NCI-H460 (cell line): Measurements from ENCODE around the gene LNX1. TPM values are rescaled to one million over a fixed set of nuclear protein-coding genes. Genes with fewer than 3 reads are reported as not detected.

Experiments
- DNase-seq: peaks from one replicate; pipeline ENCODE4 v3.0.0-alpha.2; 2016; ENCODE audit warnings: low read depth; ENCODE audit errors: extremely low read depth
- total RNA-seq: library from RNA; depleted of rRNA; stranded (reverse); fragments of >200 nt; shearing (Covaris generic); gene quantifications from 2 replicates; pipeline ENCODE4 v1.2.3, GENCODE V29; 2014

The LNX1 gene
- total RNA-seq, 1 experiment from 2014 or later = not detected

DNA sequence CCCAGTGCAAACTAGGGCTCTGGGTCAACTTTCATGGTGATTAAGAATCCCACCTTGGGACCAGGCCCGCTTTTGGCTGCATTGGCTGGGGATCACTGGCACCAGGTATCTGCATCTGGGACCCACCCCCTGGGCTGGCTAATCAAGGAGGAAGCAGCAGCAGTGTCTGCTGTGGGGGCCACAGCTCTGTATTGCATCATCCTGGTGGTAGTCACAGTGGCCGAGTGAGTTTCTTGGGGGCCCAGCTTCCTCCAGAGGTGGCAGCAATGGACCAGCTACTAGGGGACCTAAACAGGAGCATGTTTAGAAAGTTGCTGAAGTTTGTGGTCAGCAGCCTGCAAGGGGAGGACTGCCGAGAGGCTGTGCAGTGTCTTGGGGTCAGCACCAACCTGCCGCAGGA is 15.7 kb downstream of the LNX1 start:
- DNase-seq = no peak

- DNase-seq = no peak
Observed at GRCh38 chr4:53574528-53574927, 16.8 kb downstream of the LNX1 start.

- DNase-seq = no peak
Observed at GRCh38 chr4:53573696-53574095, 17.6 kb downstream of the LNX1 start.

DNA sequence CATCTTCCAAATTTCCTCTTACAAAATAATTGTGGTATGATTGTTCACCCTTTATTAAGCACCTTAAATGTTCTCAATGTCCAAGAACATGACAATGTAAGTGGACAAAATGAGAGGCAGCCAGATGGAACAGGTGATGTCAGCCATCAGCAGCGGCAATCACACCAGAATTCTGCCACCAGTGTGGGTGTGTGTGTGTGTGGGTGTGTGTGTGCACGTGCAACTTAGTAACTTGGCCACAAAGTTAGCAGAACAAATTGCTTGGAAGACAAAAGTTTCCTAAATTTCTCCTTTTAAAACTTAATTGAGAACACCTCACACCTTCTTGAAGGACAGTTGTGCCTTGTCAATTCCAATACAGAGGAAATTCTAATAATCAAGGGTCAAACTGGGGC is 18.7 kb downstream of the LNX1 start:
- DNase-seq = no peak

DNA sequence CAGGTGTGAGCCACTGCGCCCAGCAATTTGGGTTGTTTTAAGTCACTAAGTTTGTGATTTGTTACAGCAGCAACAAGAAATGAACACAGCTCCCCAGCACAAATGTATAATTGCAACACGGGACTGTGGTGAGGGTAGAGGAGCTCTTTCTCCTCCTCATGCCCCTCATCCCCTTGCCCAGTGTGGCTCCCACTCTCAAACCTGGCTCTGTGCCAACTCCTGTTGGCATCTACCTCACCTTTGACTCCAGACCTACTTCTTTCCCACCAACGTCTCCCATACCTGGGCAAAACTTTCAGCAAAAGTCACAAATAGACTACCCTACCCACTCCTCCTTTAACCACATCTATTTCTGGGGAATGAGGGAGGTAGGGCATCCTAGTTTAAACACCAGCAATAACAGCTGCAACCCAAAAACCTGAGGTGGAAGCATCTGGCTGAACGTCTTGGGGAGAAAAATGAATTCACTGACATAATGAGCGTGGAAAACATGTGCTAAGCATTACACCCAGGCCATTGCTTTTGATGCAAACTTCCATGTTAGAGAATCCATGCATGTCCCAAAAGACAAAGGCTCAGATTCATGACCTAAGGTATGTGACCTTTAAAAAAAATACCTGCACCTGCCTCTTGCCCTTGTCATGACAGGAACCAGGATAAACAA is 19.2 kb downstream of the LNX1 start:
- DNase-seq = no peak

DNA sequence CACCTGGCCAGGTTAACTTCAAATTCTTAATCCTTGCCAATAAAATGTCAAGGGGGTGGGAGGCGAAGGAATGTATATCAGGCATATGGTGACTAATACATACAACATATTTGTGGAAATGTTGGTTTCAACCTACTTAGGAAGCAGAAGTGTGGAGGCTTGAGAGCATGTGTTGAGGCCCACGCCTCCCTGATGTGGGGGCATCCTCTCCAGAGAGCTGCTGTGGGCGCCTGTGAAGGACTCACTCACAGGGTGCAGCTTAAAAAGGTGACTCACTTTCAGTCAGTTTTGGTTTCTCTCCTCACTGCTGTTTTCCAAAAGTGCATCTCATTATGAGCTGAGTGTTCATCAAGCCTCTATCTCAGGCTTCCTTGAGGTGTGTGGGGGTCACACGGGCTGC is 27.5 kb downstream of the LNX1 start:
- no peak for DNase-seq

- DNase-seq = no peak
Observed at GRCh38 chr4:53562409-53562808, 28.9 kb downstream of the LNX1 start.

- no peak for DNase-seq
Observed at GRCh38 chr4:53559021-53559620, 32.2 kb downstream of the LNX1 start.

DNA sequence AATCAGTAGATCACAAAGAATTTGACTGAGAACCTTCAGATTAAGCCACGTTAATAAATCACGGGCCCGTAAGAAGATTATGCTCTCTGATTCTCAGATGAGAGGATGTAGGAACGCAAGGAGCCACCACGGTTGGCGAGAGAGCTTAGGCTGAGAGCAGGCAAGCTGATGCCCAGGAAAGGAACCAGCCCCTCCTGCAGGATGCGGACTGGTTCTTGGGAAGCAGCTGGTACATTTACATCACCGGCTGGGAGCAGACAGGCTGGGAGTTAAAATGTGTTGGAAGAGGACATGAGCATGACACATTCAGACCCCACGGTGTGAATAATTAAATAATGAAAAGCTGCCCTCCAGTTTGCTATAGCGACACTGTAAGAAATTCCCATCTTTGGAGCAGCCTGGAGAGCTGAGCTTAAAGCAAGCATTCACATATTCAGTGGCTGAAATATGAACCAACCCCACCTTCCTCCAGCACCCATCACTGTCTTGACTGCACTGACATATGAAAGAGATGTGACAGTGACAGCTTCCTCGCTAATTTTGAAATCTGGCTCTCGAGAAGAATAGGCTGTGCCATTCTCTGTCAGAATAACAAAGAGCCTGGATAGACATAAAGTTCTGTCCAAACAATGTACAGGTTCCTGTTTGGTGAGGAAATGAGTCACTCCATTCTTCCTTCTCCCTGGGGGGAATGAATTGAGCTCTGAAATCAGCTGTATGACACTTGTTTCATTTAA is 33.1 kb downstream of the LNX1 start:
- no peak for DNase-seq

DNA sequence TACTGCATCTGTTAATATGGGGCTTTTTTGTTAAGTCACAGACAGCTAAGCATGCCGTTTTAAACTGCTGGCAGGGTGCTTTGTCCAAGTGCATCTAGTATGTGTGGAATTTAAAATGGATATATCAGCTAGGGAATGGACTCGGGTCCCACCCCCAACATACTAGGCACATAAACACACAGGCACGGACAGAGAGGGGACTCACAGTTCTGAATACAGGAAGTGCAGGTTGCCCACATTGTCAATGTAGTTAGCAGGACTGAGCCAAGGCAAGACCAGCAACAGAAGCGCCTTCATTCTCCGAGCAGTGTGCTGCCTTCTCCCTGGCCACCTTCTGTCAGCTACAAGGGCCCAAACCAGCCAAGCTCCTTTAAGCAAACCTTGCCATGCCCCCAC is 33.6 kb downstream of the LNX1 start:
- DNase-seq = no peak

GRCh38 chr4:53556651-53557050 is 34.6 kb downstream of the LNX1 start:
- DNase-seq = no peak

DNA sequence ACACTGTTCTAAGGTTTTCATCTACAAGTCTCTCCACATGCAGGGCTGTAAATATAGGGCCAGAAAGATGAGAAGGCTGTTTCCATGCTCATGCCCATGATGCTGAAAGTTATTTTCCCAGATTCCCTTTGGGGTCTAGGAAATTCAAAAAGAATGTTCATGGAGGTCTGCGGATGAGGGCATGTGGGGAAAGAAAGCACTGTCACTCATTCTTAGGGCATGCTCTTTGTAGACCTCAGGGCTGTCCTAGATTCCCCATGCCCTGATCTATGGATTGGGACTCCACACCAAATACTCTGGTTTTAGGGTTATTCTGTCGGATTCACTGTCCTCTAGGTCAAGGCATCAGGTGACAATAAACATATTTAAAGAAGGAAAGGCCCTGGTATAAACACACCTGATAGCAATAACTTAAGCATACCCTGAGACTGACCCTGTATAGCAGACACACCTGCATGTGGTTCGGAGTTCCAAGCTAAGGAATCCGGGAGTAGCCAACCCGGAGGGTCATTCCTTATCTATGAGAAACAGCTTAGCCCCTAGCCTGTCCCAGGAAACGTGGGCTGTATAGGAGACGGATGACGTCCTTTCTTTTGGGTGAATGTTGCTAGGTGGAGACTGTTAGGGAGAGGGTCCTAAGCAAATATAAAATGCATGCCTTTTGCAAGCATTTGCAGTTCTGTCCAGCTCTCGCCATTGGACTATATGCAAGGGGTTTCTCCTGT is 37.6 kb downstream of the LNX1 start:
- no peak for DNase-seq

DNA sequence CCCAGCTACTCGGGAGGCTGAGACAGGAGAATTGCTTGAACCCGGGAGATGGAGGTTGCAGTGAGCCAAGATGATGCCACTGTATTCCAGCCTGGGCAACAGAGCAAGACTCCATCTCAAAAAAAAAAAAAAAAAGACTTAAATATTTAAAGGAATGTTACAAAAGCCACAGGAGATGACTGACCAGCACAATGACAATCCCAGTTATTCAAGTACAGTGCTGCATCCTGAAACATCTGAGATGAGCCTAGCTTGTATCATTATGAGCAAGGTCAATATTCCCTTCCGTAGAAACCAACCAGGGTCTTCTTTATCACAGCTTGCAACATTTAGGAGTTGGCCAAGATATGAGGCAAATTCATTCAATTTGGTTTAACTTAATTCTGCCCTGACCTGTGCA is 38.6 kb downstream of the LNX1 start:
- no peak for DNase-seq

GRCh38 chr4:53551958-53552357 is 39.3 kb downstream of the LNX1 start:
- no peak for DNase-seq

DNA sequence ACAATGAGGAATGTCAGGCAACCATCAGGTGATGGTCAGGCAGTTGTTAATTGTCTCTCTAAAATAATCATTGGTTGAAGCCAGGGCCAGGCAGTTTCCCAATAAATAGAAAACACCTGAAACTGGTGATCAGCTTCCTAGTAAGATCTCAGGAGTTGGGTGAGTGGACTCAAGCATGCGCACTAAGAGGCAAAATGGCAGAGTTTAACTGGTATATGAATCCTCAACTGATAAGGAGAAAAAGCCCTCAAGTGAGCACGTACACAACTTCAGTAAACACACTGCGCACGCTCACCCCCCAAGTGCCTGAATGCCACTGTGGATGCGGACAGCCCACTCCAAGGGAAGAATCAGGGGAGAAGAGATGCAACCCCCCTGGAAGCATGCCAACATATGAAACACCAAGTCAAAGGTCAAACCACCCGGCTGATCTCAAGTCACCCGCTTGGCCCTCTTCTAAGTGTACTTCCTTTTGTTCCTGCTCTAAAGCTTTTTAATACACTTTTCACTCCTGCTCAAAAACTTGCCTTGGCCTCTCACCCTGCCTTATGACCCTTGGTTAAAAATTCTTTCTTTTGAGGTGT is 39.9 kb downstream of the LNX1 start:
- DNase-seq = no peak

- DNase-seq = no peak
Observed at GRCh38 chr4:53548662-53549061, 42.6 kb downstream of the LNX1 start.

- no peak for DNase-seq
Observed at GRCh38 chr4:53547983-53548382, 43.3 kb downstream of the LNX1 start.

- DNase-seq = no peak
Observed at GRCh38 chr4:53545942-53546581, 45.2 kb downstream of the LNX1 start.

DNA sequence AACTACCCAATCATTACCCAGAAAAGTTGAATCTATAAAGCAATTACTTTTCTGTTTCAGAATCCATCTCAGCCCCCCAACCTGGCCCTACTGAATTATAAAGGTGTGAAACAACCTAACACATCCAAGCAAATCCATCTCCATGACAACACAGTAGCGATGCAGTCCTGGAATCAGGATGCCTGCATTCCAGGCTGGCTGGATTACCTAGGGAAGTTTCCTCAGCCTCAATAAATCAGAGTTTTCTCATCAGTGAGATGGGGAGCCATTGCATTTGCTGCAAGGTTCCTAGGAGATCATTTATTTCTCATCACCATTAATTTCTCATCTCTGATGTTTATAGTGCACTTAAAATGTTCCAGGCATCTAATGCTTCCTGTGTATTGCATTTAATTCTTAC is 46.0 kb downstream of the LNX1 start:
- DNase-seq = no peak

GRCh38 chr4:53543561-53543960 is 47.7 kb downstream of the LNX1 start:
- DNase-seq = no peak
